H1 (cell line): ENCODE data around the gene METTL2A. TPM values are rescaled to one million over a fixed set of nuclear protein-coding genes. Genes with fewer than 3 reads are reported as not detected.
"Not testable (repeated sequence)": the region's sequence is repeated elsewhere in the genome, so short reads cannot be mapped to it uniquely, and the experiment has no call there.

Experiments
- CTCF ChIA-PET: fragments of 300-600 bp; sonication (Branson Sonifier 250); formaldehyde crosslinking; loops from one replicate; lab custom pipeline; 2021; ENCODE audit not compliant: partially characterized antibody; lab: Charles Lee
- POLR2A ChIA-PET: fragments of 300-600 bp; sonication (Branson Sonifier 250); formaldehyde crosslinking; loops from one replicate; lab custom pipeline; 2021; ENCODE audit warnings: inconsistent platforms; ENCODE audit not compliant: partially characterized antibody; lab: Charles Lee
- DNase-seq, 2 experiments: peaks; one replicate each; pipeline versions ENCODE4 v3.0.0 to v3.0.0-alpha.2; 2010 to 2022; ENCODE audit warnings: low spot score in 2 of 2, low read depth in 1 of 2, mixed read lengths in 1 of 2
- FAIRE-seq: peaks from 2 replicates; lab custom pipeline; 2011; peaks lifted over from hg19 to GRCh38; lab: Jason Lieb, UNC
- H2AFZ ChIP-seq: 2 replicates; pipeline ENCODE4 v1.8.1; 2012; ENCODE audit warnings: low read length, inconsistent platforms
- H2AK5ac ChIP-seq: 2 replicates; pipeline ENCODE4 v1.6.1; 2013; ENCODE audit warnings: low read depth, low read length
- H2BK120ac ChIP-seq: replicated peaks from 2 replicates; pipeline ENCODE3; 2013; ENCODE audit warnings: low read depth, low read length, inconsistent platforms
- H2BK12ac ChIP-seq: 2 replicates; pipeline ENCODE4 v1.6.1; 2013; ENCODE audit warnings: low read depth, low read length
- H2BK15ac ChIP-seq: 2 replicates; pipeline ENCODE4 v1.6.1; 2013; ENCODE audit warnings: low read length
- H2BK20ac ChIP-seq: 2 replicates; pipeline ENCODE4 v1.6.1; 2013; ENCODE audit warnings: low read length
- H2BK5ac ChIP-seq: 2 replicates; pipeline ENCODE4 v1.6.1; 2013; ENCODE audit warnings: low read depth, low read length
- H3K14ac ChIP-seq: 2 replicates; pipeline ENCODE4 v1.6.1; 2013; ENCODE audit warnings: inconsistent platforms; ENCODE audit not compliant: insufficient read length
- H3K18ac ChIP-seq: 2 replicates; pipeline ENCODE4 v1.6.1; 2013; ENCODE audit warnings: low read length; ENCODE audit errors: extremely low read depth
- H3K23ac ChIP-seq: 2 replicates; pipeline ENCODE4 v1.6.1; 2013; ENCODE audit warnings: inconsistent platforms; ENCODE audit not compliant: insufficient read length
- H3K23me2 ChIP-seq: 2 replicates; pipeline ENCODE4 v1.6.1; 2013; ENCODE audit warnings: low read depth, low read length
- H3K27ac ChIP-seq: 2 replicates; pipeline ENCODE4 v1.6.1; 2011; ENCODE audit warnings: low read depth, low read length, inconsistent platforms
- H3K27me3 ChIP-seq, 4 experiments: replicated peaks in 1 of 4; 1 replicate in 1 of 4; 2 replicates in 3 of 4; pipeline versions ENCODE4 v1.6.1 to v1.8.1; 2011 to 2013; ENCODE audit warnings: low read length in 3 of 4, mild to moderate bottlenecking in 3 of 4, inconsistent platforms in 2 of 4, mixed read lengths in 2 of 4, moderate library complexity in 1 of 4; ENCODE audit not compliant: control insufficient read depth in 3 of 4, insufficient read depth in 3 of 4; ENCODE audit errors: extremely low read depth in 1 of 4
- H3K36me3 ChIP-seq, 4 experiments: 2 replicates each; pipeline versions ENCODE4 v1.6.1 to v1.8.1; 2011 to 2013; ENCODE audit warnings: mild to moderate bottlenecking in 4 of 4, low read length in 3 of 4, moderate library complexity in 2 of 4, control low read depth in 1 of 4, inconsistent platforms in 1 of 4; ENCODE audit not compliant: insufficient read depth in 4 of 4, control insufficient read depth in 2 of 4
- H3K4ac ChIP-seq: replicated peaks from 2 replicates; pipeline ENCODE3; 2013; ENCODE audit warnings: low read length, low read depth, mixed read lengths, inconsistent platforms; ENCODE audit not compliant: insufficient read length
- H3K4me1 ChIP-seq, 4 experiments: replicated peaks in 1 of 4; 1 replicate in 1 of 4; 2 replicates in 3 of 4; pipeline versions ENCODE4 v1.6.1 to v1.8.1; 2011 to 2013; ENCODE audit warnings: low read length in 3 of 4, inconsistent platforms in 2 of 4, mixed read lengths in 1 of 4; ENCODE audit not compliant: insufficient read depth in 4 of 4, control insufficient read depth in 3 of 4
- H3K4me2 ChIP-seq, 2 experiments: 2 replicates each; pipeline versions ENCODE4 v1.6.1 to v1.8.1; 2011 to 2013; ENCODE audit warnings: low read depth in 2 of 2, low read length in 2 of 2, control low read depth in 1 of 2, inconsistent platforms in 1 of 2, mild to moderate bottlenecking in 1 of 2; ENCODE audit not compliant: insufficient read depth in 1 of 2
- H3K4me3 ChIP-seq, 4 experiments: fragments of 200-600, 300-600 bp in 1 of 4; sonication (generic), shearing (Covaris generic), sonication (Bioruptor Twin) in 1 of 4; 2 replicates each; pipeline versions ENCODE4 v1.5.1 to v1.8.1; 2011 to 2016; ENCODE audit warnings: low read length in 4 of 4, low read depth in 3 of 4, control low read depth in 2 of 4, inconsistent platforms in 2 of 4, mild to moderate bottlenecking in 2 of 4, mixed read lengths in 1 of 4, moderate library complexity in 1 of 4; ENCODE audit not compliant: insufficient read depth in 2 of 4; ENCODE audit errors: extremely low read depth in 1 of 4
- H3K56ac ChIP-seq: replicated peaks from 2 replicates; pipeline ENCODE3; 2013; ENCODE audit warnings: low read depth, mild to moderate bottlenecking, mixed read lengths, low read length, inconsistent platforms; ENCODE audit not compliant: insufficient read length
- H3K79me1 ChIP-seq: 2 replicates; pipeline ENCODE4 v1.6.1; 2013; ENCODE audit warnings: low read depth, low read length, control low read depth
- H3K79me2 ChIP-seq, 2 experiments: 2 replicates each; pipeline versions ENCODE4 v1.6.1 to v1.8.1; 2012 to 2013; ENCODE audit warnings: low read length in 2 of 2, mild to moderate bottlenecking in 2 of 2, inconsistent platforms in 1 of 2; ENCODE audit not compliant: insufficient read depth in 2 of 2, control insufficient read depth in 1 of 2
- H3K9ac ChIP-seq, 4 experiments: replicated peaks in 1 of 4; 1 replicate in 1 of 4; 2 replicates in 3 of 4; pipeline versions ENCODE4 v1.6.1 to v1.8.1; 2011 to 2013; ENCODE audit warnings: low read depth in 3 of 4, low read length in 3 of 4, control low read depth in 2 of 4, mild to moderate bottlenecking in 2 of 4, moderate library complexity in 2 of 4, inconsistent platforms in 1 of 4; ENCODE audit errors: extremely low read depth in 1 of 4
- H3K9me3 ChIP-seq, 2 experiments: 2 replicates each; pipeline versions ENCODE4 v1.6.1 to v1.8.1; 2012 to 2013; ENCODE audit warnings: mild to moderate bottlenecking in 2 of 2, moderate library complexity in 2 of 2, control low read depth in 1 of 2, inconsistent platforms in 1 of 2, low read depth in 1 of 2, low read length in 1 of 2, mixed read lengths in 1 of 2; ENCODE audit not compliant: insufficient read depth in 2 of 2
- H4K20me1 ChIP-seq, 2 experiments: replicated peaks in 1 of 2; 2 replicates each; pipeline versions ENCODE3 to v1.8.1; 2011 to 2013; ENCODE audit warnings: inconsistent platforms in 2 of 2, low read length in 2 of 2, mild to moderate bottlenecking in 1 of 2; ENCODE audit not compliant: insufficient read depth in 2 of 2, control insufficient read depth in 1 of 2
- H4K5ac ChIP-seq: 2 replicates; pipeline ENCODE4 v1.6.1; 2013; ENCODE audit warnings: low read length, low read depth, mixed read lengths, inconsistent platforms; ENCODE audit not compliant: insufficient read length
- H4K8ac ChIP-seq: 2 replicates; pipeline ENCODE4 v1.8.0; 2013; ENCODE audit warnings: mild to moderate bottlenecking, moderate library complexity, low read length, inconsistent platforms; ENCODE audit not compliant: insufficient read depth; ENCODE audit errors: extremely low read depth
- H4K91ac ChIP-seq: replicated peaks from 2 replicates; pipeline ENCODE3; 2013; ENCODE audit warnings: low read length, mixed read lengths, inconsistent platforms; ENCODE audit not compliant: insufficient read length
- WGBS, 2 experiments: shearing (Covaris generic) in 1 of 2; methylation state at CpG; one replicate each; pipeline versions ENCODE4 v1.1.6 to v1.1.7; 2013 to 2015; ENCODE audit warnings: low lambda C conversion rate in 2 of 2, mixed read lengths in 2 of 2, inconsistent platforms in 1 of 2, low coverage in 1 of 2, missing lambda C conversion rate in 1 of 2; ENCODE audit not compliant: insufficient replicate concordance in 2 of 2, insufficient coverage in 1 of 2, insufficient read length in 1 of 2; ENCODE audit errors: extremely low coverage in 1 of 2, missing lambda C conversion rate in 1 of 2; 5-methylcytosine and 5-hydroxymethylcytosine counted together
- polyA plus RNA-seq, 7 experiments: library from polyadenylated mRNA; depleted of rRNA in 3 of 7; stranded (reverse) in 5 of 7; unstranded in 2 of 7; fragments of >200 nt in 5 of 7; fragments of 200-250 nt in 2 of 7; gene quantifications; 1 replicate in 5 of 7; 2 replicates in 1 of 7; 4 replicates in 1 of 7; pipeline versions ENCODE4 v1.2.1 to v1.2.3, GENCODE V29; 2011 to 2013; ENCODE audit warnings: missing spikeins in 2 of 7, mixed read lengths in 2 of 7
- total RNA-seq: library from RNA; stranded (reverse); fragmentation: NEBNext Ultra II Directional; extraction: Animal tissue kit (Norgen Biotek cat#: 25700); gene quantifications from 2 replicates; pipeline ENCODE4 v1.2.1, GENCODE V29; 2021

The METTL2A gene
- total and polyA plus RNA-seq, 2 of the 8 experiments (the other 6 are each of a cell fraction or from before 2014, with no cell fraction given), result 16.2 to 40.5 TPM

DNA sequence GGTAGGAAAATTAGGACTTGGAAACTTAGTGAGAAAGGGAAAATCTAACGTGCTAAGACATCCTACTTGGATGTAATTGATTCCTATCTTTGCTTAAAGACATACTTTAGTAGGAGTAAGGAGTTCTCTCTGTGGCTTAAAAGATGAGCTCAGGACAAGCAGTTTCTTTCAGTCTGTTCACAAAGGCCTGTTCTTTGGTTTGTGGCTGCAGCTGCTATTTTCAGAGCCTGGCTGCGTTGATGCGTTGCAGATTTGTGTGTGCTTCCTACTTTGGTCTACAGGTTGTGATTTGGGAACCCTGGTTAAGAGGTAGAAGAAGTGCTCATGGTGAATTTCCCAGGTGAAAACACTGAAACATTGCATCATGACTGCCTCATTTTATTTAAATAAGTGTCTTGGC is 30.4 kb downstream of the METTL2A start:
- H3K4me1 ChIP-seq, H3K79me1 ChIP-seq, H2BK15ac ChIP-seq, FAIRE-seq, H3K36me3 ChIP-seq, H3K9me3 ChIP-seq, H4K5ac ChIP-seq, H3K4ac ChIP-seq, H2BK20ac ChIP-seq, H3K14ac ChIP-seq, H3K18ac ChIP-seq, H3K27me3 ChIP-seq, H2AFZ ChIP-seq, H3K9ac ChIP-seq, H2BK12ac ChIP-seq, H3K4me3 ChIP-seq, DNase-seq, H3K4me2 ChIP-seq, H2AK5ac ChIP-seq, H3K56ac ChIP-seq, H3K23ac ChIP-seq, H3K27ac ChIP-seq, H4K8ac ChIP-seq, H4K20me1 ChIP-seq, CTCF ChIA-PET, H4K91ac ChIP-seq, H2BK5ac ChIP-seq, H2BK120ac ChIP-seq, H3K23me2 ChIP-seq, H3K79me2 ChIP-seq: not testable (repeated sequence)
- POLR2A ChIA-PET, result interaction anchor here (0.6 kb wide), 1 partner anchor 30 kb away, joined by 3 read pairs; no protein-coding TSS in a partner anchor
- WGBS, 2 experiments, result 81% methylated on average over 3 of the region's 3 CpGs; no CpG with 5 or more reads in 1 of the 2 experiments
